Skin of body (tissue), 3 donors: ENCODE data around the gene SYCP2. TPM values are rescaled to one million over a fixed set of nuclear protein-coding genes. Genes with fewer than 3 reads are reported as not detected.
A peak's percentile ranks its signal among the peaks of the same experiment; 100 is the strongest.

ENCODE experiments used
- DNase-seq: peaks from one replicate; lab custom pipeline; 2025; lab: John Stamatoyannopoulos, UW
- small RNA-seq: library from RNA; depleted of rRNA; stranded (forward); fragments of <200 nt; gene quantifications from one replicate; pipeline ENCODE3, GENCODE V24; 2014; ENCODE audit warnings: low replicate concordance
- total RNA-seq: library from RNA; depleted of rRNA; stranded (reverse); fragments of >200 nt; gene quantifications from one replicate; pipeline ENCODE4 v1.2.3, GENCODE V29; 2014

The SYCP2 gene
- total RNA-seq, 1 donor from 2014 or later: 5.8 TPM

DNA sequence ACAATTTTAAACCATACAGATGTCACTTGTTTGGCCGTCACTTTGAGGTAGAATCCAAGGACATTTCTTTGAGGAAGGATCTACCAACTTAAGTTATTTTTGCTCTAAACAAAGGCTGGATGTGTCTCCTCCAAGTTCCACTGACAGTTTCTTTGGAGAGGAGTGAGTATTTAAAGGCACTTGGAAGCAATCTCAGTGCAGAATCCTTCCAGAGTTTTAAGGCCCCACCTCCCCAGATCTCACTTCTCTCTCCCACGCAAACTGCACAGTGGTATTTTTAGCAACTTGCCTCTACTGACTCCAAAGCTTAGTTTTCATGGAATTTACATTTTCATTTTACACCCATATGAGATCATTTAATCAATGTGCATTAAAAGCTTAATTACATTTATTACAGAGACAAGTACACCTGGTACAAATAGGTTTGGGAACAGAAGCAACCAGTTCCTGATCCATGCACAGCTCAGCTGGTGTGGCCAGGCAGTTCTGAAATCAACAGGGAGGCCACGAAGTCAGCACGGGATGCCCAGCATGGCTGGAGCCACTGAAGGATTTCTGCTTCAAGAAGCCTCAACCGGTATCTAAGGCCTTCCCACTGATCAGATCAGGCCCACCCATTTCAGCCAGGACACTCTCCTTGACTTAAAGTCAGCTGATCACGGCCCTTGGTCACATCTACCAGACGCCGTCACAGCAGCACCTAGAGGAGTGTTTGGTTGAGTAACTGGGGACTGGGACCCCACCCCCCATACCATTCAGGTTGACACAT lies 109.8 kb downstream of the SYCP2 start:
- peak; percentile 52 for DNase-seq

DNA sequence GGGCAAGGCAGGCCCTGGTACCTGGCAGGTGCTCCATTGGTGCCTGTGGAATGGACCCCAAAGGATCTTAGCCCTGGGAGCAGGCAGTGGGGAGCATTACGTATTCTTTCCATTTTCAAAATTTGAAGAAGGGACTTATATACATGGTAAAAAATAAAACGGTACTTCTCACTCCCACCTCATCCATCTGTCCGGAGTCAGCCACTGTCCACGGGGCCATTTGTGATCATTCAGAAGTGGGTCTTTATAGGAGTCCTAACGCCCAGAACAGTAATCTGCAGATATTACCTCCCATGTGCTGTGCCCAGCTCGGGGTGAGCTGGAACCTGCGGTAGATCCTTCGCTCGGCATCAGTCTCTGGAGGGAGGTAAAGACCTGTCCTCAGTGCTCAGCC lies 110.4 kb downstream of the SYCP2 start:
- no peak for DNase-seq

DNA sequence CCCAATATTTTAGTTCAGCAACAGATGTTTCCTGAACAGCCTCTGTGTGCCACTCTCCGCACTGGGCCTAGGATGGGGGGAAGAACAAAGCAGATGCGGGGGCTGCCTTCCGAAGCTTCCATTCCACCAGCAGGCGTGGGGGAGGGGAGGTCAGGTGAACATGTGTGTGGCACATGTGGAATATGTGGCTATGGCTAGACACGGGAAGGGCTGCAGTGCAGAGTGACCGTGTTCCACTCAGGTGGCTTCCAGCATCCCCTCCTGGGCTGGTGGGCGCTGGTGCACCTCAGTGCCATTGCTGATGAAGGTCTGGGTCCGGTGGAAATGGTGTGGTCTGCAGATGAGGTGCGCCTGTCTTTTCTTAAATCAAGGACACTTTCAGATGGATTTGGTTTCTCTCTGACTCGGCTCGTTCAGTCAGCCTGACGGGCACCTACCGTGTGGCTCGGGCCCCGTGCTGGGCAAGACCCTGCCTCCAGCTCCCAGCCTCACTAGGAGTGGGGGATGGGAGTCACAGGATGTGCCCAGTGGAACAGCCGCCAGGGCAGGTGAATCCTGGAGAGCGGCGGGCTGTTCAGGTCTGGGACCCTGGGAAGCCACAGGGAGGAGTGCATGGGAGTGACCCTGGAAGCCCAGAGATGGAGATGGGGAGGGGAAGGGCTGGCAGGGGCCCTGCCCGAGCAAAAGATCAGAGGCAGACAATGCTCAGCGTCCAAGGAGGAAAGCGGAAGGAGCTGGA lies 111.0 kb downstream of the SYCP2 start:
- DNase-seq: no peak

DNA sequence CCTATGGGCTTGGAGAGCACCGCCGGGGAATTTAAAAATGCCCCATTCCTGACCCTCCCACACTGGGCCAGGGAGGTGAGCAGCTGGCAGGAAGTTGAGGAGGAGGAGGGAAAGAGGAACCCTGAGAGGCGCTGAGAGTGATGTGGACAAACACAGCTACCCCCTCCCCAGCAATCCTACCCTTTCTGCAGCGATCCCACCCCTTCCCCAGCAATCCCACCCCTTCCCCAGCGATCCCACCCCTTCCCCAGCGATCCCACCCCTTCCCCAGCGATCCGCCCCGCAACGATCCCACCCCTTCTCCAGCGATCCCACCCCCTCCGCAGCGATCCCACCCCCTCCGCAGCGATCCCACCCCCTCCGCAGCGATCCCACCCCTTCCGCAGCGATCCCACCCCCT lies 111.6 kb downstream of the SYCP2 start:
- no peak for DNase-seq

DNA sequence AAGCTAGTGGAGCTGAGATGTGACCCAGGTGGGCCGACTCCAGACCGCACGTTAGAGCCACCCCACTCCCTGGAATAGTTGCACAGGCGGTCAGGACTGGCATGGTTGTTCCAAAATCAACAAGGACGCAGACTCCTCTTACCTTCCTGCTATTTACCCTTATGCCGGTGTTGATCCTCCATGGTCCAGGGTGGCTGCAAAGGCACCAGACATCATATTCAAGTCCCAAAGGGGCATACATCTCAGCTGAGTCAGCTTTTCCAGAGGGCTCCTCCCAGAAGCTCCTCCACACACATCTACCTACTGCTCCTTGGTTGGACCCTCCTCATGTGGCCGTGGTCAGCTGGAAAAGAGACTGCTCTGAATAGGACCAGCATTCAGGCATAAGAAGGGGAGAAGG lies 112.2 kb downstream of the SYCP2 start:
- no peak for DNase-seq

DNA sequence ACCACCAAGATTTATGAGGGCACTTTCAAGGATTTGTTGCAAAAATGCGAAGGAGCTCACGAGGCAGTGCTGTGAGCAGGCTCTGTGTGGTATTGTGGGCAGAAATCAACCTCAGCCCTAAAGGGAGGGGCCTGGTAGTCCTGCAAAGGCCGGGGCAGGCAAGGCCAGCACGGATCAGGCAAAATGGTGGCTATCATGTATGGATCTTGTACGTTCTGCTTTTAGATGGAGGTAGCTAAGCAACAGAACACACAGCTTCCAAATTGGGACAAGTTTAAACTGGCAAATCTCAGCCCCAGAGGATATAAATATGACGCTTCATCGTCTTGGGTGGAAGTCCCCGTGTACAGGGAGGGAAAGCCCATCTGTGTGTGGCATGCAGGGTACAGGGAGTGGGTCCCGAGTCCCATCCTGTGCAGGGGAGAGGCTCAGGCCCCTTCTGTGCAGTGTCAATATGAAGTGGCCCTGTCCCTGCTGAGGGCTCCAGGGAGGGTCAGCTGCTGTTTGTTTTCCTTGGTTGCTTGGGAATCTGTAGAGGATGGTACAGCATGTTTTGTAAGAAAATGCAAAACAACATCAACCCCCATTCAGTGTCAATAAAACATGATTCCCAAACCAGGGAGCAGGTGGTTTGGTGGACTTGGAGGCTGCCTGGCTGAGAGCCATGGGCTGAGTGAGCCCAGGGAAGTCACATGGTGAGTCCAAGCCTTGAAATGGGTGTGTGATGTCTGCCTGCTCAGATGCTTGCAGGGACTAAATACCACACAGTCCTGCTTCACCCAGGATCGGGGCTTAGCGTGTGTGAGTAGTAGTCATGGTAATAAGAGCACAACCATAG lies 113.0 kb downstream of the SYCP2 start:
- DNase-seq: no peak

DNA sequence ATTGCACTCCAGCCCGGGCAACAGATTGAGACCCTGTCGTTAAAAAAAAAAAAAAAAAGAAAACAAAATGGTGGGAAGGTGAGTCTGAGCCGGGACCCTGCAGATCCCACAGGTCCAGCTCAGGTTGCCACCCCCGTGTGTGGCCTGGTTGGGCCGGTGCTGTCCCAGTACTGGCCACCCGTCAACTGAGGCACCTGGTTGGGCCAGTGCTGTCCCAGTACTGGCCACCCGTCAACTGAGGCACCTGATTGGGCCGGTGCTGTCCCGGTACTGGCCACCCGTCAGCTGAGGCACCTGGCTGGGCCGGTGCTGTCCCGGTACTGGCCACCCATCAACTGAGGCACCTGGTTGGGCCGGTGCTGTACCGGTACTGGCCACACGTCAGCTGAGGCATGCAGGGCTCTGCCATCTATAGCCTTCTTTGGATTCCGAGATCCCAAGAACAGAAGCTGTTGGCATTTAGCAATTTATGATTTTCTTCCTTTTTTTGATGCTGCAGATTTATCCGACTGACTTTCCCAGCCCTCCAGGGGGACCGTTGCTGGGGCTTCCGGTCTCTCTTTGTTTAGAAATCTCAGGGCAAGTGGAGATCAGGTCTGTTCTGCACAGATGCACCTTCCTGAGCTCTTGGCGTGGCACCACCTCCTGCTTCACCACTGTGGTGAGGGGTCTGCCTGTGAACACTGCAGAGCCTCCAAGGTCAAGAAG lies 113.8 kb downstream of the SYCP2 start:
- no peak for DNase-seq

DNA sequence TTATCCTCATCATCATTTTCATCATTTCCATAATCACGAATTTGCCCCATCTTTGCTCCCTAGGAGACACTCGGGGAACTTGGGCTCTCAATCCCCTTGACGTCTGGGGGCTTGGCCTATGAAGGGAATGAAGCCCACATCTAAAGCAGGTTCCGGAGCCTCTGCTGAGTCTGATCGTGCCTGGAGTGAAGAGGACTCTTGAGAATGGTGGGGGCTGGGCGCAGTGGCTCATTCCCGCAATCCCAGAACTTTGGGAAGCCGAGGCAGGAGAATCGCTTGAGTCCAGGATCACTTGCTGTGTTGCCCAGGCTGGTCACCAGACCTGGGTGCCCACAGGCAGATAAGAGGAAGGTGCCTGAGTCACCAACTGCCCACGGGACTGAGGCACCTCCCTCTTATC lies 114.5 kb downstream of the SYCP2 start:
- DNase-seq: no peak

DNA sequence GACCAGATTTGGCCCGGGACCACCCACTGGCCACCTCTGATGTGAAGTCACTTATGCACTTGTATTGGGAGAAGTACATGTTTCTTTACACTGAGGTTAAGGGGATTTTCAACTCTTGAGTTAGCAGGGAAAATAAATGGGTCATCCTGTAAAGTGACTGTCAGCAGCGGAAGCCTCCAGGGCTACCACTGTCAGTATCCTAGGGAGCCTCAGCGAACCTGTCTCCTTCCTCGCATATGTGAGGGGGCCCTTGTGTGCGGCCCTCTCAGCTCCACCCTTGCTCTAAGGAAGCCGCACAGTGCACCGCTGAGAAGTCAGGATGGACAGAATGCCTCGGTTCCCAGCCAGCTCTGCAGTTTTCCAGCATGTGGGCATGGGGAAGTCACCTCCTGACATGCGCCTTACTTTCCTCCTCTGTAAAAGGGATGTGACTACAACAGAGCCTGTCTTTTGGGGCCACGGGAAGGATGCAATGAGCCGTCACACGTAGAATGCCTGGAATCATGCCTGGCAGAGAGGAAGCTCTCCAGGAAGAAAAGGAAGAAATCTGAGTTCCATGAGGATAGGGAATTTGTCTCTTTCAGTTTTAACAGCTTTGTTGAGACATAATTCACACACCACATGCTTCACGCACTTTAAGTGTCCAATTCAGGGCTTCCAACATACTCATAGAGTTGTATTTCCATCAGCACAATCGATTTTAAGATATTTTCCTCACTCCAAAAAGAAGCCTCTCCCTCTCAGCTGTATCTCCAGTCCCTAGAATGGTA lies 115.4 kb downstream of the SYCP2 start:
- DNase-seq: no peak

DNA sequence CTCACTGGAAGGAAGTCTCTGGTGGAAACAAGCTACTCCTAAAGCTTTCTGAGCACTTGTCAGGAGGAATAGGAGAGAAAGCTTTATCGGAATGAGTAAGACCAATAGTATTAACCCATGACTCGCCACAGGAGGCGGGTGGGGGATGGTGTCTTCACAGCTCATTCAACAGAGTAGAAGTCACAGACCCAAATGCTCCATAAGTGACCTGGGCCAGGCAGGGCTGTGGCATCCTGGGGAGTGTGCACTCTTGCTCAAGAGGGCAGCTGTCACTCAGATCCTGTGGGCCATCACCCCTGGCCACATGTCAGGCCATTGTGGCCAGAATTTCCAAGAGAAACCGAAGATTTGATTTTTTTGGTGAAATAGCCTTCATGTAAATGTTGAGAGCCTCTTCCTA lies 116.0 kb downstream of the SYCP2 start:
- no peak for DNase-seq

DNA sequence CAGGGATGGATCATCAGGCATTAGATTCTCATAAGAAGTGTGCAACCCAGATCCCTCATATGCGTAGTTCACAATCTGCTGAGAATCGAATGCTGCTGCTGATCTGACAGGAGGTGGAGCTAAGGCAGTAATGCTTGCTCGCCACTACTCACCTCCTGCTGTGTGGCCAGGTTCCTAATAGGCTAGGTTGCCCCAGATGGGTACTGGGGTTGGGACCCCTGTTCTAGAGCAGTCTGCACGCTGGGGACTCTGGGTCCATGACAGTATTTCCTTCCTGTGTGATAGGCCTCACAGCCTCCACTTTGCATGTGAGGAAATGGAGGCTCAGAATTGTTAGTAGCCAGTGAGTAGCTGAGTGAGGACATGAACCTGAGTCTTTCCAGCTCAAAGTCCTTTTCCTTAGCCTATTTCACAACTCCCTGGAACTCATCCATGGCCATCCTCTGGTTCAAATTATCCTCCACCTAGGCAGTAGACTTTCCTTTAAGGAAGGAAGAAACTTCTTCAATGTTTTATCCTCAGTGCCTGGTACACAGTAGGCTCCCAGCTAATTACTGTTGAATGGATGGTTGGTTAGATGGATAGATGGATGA lies 117.2 kb downstream of the SYCP2 start:
- DNase-seq: no peak

DNA sequence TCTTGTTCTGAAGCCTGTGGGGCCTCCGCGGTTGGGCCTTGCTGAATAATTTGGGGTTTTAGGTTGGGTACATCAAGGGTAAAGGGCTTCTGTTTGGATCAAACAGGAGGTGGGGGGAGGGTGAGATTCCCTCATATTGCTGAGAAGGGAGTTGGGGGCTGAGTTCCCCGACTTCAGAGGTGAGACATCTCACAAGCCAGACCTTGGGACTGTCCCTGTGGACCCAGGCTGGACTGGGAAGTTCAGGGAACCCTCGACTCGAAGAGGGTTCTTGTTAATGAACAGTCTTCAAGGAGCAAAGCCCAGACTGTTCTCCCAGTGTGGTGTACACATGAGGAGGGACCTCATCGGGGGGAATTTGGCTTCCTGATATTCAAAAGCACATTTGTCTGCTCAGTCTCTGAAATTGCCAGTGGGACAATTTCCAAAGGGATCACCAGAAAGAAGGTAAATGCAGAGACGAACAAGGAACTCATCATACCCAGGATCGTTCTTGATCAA lies 118.5 kb downstream of the SYCP2 start:
- no peak for DNase-seq

DNA sequence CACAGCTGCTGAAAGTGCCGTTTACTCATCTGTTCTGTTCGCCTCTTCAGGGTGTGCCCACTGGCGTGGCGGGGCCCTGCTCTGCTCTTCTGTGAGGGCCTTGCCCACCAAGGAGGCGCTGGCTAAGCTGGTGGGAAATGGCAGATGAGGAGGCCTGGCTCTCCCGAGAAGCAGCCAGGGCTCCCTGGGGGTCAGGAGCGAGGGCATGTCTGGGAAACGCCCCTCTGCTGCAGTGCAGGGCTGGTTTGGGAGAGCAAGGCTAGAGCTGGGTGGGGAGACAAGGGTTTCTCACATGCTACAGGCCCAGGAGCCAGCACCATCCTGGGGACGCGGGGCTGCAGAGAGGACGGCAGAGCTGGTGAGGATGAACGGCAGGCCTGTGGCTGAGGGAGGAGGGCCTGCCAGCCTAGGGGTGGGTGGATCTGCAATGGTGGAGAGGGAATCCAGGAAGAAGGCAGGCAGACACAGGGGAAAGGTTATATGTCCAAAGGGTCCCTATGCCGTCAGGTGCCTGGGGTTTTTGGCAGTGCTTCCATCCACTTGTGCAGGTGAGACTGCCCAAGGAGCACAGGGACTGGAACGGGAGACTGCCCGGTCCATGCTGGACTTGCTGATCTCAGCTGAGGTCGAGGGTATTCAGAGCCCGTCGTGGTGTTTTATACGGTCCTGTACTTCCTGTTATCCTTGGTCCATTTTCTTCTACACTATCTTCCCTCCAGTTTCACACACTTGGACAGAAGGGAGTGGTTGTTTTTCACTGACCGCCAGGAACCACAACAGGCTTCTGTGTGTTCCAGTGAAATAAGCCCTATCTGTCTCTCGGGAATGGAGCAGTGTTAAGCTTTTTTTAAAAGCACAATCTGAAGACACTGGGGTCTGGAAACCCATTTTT lies 119.2 kb downstream of the SYCP2 start:
- no peak for DNase-seq

Small RNAs within 50 kb of the gene (small RNA-seq; reads per million reads assigned to genes)
- gene RNU7-141P: not detected

Other genes with a start within 250 kb of the SYCP2 start
- 5.3 TPM for gene PPP1R3D, start 6.7 kb upstream of the SYCP2 start, total RNA-seq
- gene FAM217B, start 6.8 kb upstream of the SYCP2 start, total RNA-seq: 6.2 TPM
- gene CDH26, start 24.8 kb upstream of the SYCP2 start, total RNA-seq: 6.5 TPM